Fibroblast of pulmonary artery (primary cell): ENCODE results near the gene R3HDML.

Experiments
- DNase-seq: peaks from one replicate; pipeline ENCODE4 v3.0.0-alpha.2; 2010; ENCODE audit warnings: low read depth
- H3K4me3 ChIP-seq: replicated peaks from 2 replicates; pipeline ENCODE4 v1.5.1; 2011; ENCODE audit warnings: low read depth, mild to moderate bottlenecking, control low read depth, low read length, moderate library complexity
- CTCF ChIP-seq: IDR thresholded peaks from 2 replicates; pipeline ENCODE4 v1.5.1; 2011; ENCODE audit warnings: mild to moderate bottlenecking, control low read depth, low read length, inconsistent platforms; ENCODE audit errors: missing control alignments

The R3HDML gene

GRCh38 chr20:44301285-44301684 is 35.6 kb upstream of the R3HDML start:
- TF ChIP-seq CTCF, result no peak

GRCh38 chr20:44302026-44302669 is 34.7 kb upstream of the R3HDML start:
- TF ChIP-seq CTCF, result no peak
- H3K4me3 ChIP-seq, result no peak overlapping the region
- DNase-seq, result no peak

More at GRCh38 chr20:44301285-44301684, 35.6 kb upstream of the R3HDML start:
- H3K4me3 ChIP-seq, result no peak overlapping the region
- no peak for DNase-seq

GRCh38 chr20:44302736-44303135 is 34.1 kb upstream of the R3HDML start:
- DNase-seq, result no peak
- H3K4me3 ChIP-seq, result no peak overlapping the region
- TF ChIP-seq CTCF, result no peak

- TF ChIP-seq CTCF, result no peak
- no peak for DNase-seq
- H3K4me3 ChIP-seq, result no peak overlapping the region
These were observed 32.5 kb upstream of the R3HDML start for GRCh38 chr20:44304383-44304782.

GRCh38 chr20:44306927-44307326 is 29.9 kb upstream of the R3HDML start:
- no peak for TF ChIP-seq CTCF
- DNase-seq, result no peak
- no peak overlapping the region for H3K4me3 ChIP-seq

- peak; percentile 74 for DNase-seq
- H3K4me3 ChIP-seq, result peak overlapping the region; percentile 95
- no peak for TF ChIP-seq CTCF
These were observed 26.8 kb upstream of the R3HDML start for GRCh38 chr20:44309763-44310663.
